ENCODE data around the gene DNTT.

DNTT gene

DNA sequence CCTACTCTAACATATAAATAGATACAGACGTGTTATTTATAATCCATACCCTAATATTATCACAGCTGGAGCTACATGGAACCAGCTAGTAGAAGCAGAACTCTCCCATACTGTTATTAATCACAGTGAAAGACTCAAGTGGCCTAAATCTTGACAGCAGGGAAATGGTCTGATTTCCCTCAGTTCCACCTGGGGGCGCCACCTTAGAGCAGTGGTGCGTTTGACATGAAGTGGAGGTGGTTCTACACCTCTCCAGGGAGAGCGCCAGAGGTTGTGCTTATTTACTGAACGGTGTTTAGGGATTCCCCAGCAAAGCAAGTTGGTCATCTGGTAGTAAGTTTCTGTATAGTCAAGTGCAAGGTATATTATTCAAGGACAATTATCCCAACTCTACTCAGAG is 17.6 kb downstream of the DNTT start:
- DNase-seq (ENCODE audit: low spot score) = no peak
- TF ChIP-seq, protein P1, sequence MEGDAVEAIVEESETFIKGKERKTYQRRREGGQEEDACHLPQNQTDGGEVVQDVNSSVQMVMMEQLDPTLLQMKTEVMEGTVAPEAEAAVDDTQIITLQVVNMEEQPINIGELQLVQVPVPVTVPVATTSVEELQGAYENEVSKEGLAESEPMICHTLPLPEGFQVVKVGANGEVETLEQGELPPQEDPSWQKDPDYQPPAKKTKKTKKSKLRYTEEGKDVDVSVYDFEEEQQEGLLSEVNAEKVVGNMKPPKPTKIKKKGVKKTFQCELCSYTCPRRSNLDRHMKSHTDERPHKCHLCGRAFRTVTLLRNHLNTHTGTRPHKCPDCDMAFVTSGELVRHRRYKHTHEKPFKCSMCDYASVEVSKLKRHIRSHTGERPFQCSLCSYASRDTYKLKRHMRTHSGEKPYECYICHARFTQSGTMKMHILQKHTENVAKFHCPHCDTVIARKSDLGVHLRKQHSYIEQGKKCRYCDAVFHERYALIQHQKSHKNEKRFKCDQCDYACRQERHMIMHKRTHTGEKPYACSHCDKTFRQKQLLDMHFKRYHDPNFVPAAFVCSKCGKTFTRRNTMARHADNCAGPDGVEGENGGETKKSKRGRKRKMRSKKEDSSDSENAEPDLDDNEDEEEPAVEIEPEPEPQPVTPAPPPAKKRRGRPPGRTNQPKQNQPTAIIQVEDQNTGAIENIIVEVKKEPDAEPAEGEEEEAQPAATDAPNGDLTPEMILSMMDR (conservative IDR thresholded peaks at IDR 0.05; ENCODE audit: low read depth) = no peak
- H3K27ac ChIP-seq = no peak overlapping the region
- ChIA-PET CTCF (no interaction called here), POLR2A (ENCODE audit: low non-redundant PET) (no interaction called here)

- TF ChIP-seq, protein P1 (conservative IDR thresholded peaks at IDR 0.05; ENCODE audit: low read depth) = no peak
- CTCF ChIA-PET = no interaction called here
Measured at GRCh38 chr10:96322275-96322674, 18.0 kb downstream of the DNTT start.

GRCh38 chr10:96324447-96324846 is 20.2 kb downstream of the DNTT start:
- TF ChIP-seq, protein P1 (conservative IDR thresholded peaks at IDR 0.05; ENCODE audit: low read depth) = no peak
- POLR2A ChIA-PET (ENCODE audit: low non-redundant PET) = no interaction called here
- no peak overlapping the region for H3K27ac ChIP-seq
- CTCF ChIA-PET = no interaction called here
- no peak for DNase-seq (ENCODE audit: low spot score)

More at GRCh38 chr10:96322275-96322674, 18.0 kb downstream of the DNTT start:
- POLR2A ChIA-PET (ENCODE audit: low non-redundant PET) = no interaction called here
- DNase-seq (ENCODE audit: low spot score) = no peak
- H3K27ac ChIP-seq = no peak overlapping the region

DNA sequence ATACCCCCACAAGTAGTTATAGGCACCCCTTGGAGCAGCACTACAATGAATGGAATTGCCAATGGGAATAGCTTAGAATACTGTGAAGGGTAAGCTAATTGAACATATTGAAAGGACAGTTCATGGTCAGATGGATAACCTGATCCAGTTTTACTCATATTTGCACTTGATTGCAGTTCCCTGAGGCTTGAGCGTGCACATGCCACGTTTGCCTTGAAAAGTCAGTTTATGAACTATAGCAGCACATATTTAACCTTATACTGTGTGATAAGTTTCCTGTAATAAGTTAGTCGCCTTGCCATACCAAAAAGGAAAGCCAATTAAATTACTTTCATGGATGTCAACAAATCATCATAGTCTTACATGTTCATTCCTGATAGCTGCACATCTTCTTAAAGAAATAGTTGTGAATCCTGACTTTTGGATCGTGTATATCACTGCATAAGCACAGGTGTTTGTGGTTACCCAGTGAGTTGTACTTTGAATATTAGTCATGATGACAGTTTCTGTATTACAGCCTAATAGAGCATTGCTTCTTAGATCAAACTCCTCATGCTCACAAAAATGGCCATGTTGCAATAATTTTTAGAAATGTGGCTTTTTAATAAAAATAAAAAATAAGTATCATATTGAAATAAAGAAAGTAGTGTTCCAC is 21.6 kb downstream of the DNTT start:
- no peak overlapping the region for H3K27ac ChIP-seq
- CTCF ChIA-PET = no interaction called here
- TF ChIP-seq, protein P1 (conservative IDR thresholded peaks at IDR 0.05; ENCODE audit: low read depth) = no peak
- no peak for DNase-seq (ENCODE audit: low spot score)
- POLR2A ChIA-PET (ENCODE audit: low non-redundant PET) = no interaction called here

DNA sequence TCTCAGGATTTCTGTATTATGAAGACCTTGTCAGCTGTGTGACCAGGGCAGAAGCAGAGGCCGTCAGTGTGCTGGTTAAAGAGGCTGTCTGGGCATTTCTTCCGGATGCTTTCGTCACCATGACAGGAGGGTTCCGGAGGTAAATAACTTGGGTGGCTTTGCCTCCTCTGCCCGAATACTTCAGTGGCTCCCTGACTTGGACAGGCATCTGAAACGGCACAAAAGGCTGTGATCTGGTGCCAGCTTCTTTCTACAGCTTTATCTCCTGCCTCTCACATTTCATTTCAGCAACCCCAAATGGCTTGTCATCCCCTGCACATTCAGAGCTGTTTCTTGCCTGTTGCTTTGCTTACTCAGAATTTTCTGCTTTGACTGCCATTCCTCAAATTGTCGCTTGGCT is 23.2 kb downstream of the DNTT start:
- TF ChIP-seq, protein P1 (conservative IDR thresholded peaks at IDR 0.05; ENCODE audit: low read depth) = no peak
- ChIA-PET CTCF (interaction anchor here (1.0 to 1.1 kb wide), 2 partner anchors 10 to 98 kb away, joined by 3 to 5 read pairs; no protein-coding TSS in a partner anchor), POLR2A (ENCODE audit: low non-redundant PET) (no interaction called here)
- H3K27ac ChIP-seq = no peak overlapping the region
- no peak for DNase-seq (ENCODE audit: low spot score)

- ChIA-PET CTCF (interaction anchor here (0.6 kb wide), 1 partner anchor 810 kb away, joined by 4 read pairs; no protein-coding TSS in a partner anchor), POLR2A (ENCODE audit: low non-redundant PET) (no interaction called here)
- no peak overlapping the region for H3K27ac ChIP-seq
- TF ChIP-seq, protein P1 (conservative IDR thresholded peaks at IDR 0.05; ENCODE audit: low read depth) = no peak
- no peak for DNase-seq (ENCODE audit: low spot score)
Measured at GRCh38 chr10:96333101-96333500, 28.9 kb downstream of the DNTT start.

All from RWPE1 (cell line).